ENCODE measurements around the gene GOLT1B.
A peak's percentile ranks its signal among the peaks of the same experiment; 100 is the strongest.
"Not testable (repeated sequence)": the region's sequence is repeated elsewhere in the genome, so short reads cannot be mapped to it uniquely, and the experiment has no call there.

GOLT1B gene

GRCh38 chr12:21501258-21502163 is at the start of gene GOLT1B, which contains the start of gene RECQL:
Gene GOLT1B, plus strand, starts transcription at chr12:21501789. Its CDS starts 135 bp downstream, at chr12:21501924.
Gene RECQL, minus strand, starts transcription at chr12:21501635. Its CDS starts 2,065 bp downstream, at chr12:21499570.
- DNase-seq, result peak; percentile 88

GRCh38 chr12:21453312-21453852 is 48.2 kb upstream of the GOLT1B start:
- no peak for DNase-seq

- DNase-seq, result peak; percentile 49
Measured at GRCh38 chr12:21456291-21456780, 45.3 kb upstream of the GOLT1B start.

GRCh38 chr12:21459474-21459873 is 42.1 kb upstream of the GOLT1B start:
- DNase-seq, result no peak

- DNase-seq, result not testable (repeated sequence)
Measured at GRCh38 chr12:21467334-21467733, 34.3 kb upstream of the GOLT1B start.

- DNase-seq, result no peak
Measured at GRCh38 chr12:21471294-21471693, 30.3 kb upstream of the GOLT1B start.

- no peak for DNase-seq
Measured at GRCh38 chr12:21472197-21472823, 29.3 kb upstream of the GOLT1B start.

- no peak for DNase-seq
Measured at GRCh38 chr12:21475552-21475951, 26.0 kb upstream of the GOLT1B start.

GRCh38 chr12:21476949-21477348 is 24.6 kb upstream of the GOLT1B start:
- no peak for DNase-seq

- DNase-seq, result no peak
Measured at GRCh38 chr12:21478756-21479455, 22.7 kb upstream of the GOLT1B start.

- DNase-seq, result no peak
Measured at GRCh38 chr12:21483531-21483930, 18.1 kb upstream of the GOLT1B start.

GRCh38 chr12:21485998-21486397 is 15.6 kb upstream of the GOLT1B start:
- no peak for DNase-seq

GRCh38 chr12:21499765-21500164 is 1.8 kb upstream of the GOLT1B start:
- DNase-seq, result no peak

- no peak for DNase-seq
Measured at GRCh38 chr12:21500786-21501257, 767 bp upstream of the GOLT1B start.

GRCh38 chr12:21502164-21502496 is 541 bp downstream of the GOLT1B start:
- peak; percentile 50 for DNase-seq

- no peak for DNase-seq
Measured at GRCh38 chr12:21502872-21503271, 1.3 kb downstream of the GOLT1B start.

- DNase-seq, result no peak
Measured at GRCh38 chr12:21505888-21506287, 4.3 kb downstream of the GOLT1B start.

GRCh38 chr12:21507849-21508248 is 6.3 kb downstream of the GOLT1B start:
- no peak for DNase-seq

- no peak for DNase-seq
Measured at GRCh38 chr12:21509768-21510167, 8.2 kb downstream of the GOLT1B start.

- no peak for DNase-seq
Measured at GRCh38 chr12:21516281-21516680, 14.7 kb downstream of the GOLT1B start.

- DNase-seq, result no peak
Measured at GRCh38 chr12:21518451-21518850, 16.9 kb downstream of the GOLT1B start.

GRCh38 chr12:21521541-21521940 is 20.0 kb downstream of the GOLT1B start:
- no peak for DNase-seq

GRCh38 chr12:21523148-21523547 is 21.6 kb downstream of the GOLT1B start:
- DNase-seq, result no peak

Measured in activated naive CD4-positive, alpha-beta T cell treated with Interleukin-2 at 50 U/mL for 16 hours (primary cell).